G401 (cell line): ENCODE results near the gene ZNF462. TPM values are rescaled to one million over a fixed set of nuclear protein-coding genes. Genes with fewer than 3 reads are reported as not detected.
"Not testable (repeated sequence)": the region's sequence is repeated elsewhere in the genome, so short reads cannot be mapped to it uniquely, and the experiment has no call there.

ENCODE experiments used
- DNase-seq: peaks from one replicate; pipeline ENCODE4 v3.0.0-alpha.2; 2015; ENCODE audit warnings: low spot score
- in situ Hi-C: cut with HindIII; loops from 2 replicates; pipeline ENCODE4 v1.10.0; 2016; ENCODE audit warnings: low sequenced_read_pairs, mixed read lengths
- total RNA-seq: library from RNA; depleted of rRNA; stranded (reverse); fragments of >200 nt; shearing (Covaris generic); gene quantifications from 2 replicates; pipeline ENCODE4 v1.2.3, GENCODE V29; 2014

The ZNF462 gene
- total RNA-seq, 1 experiment from 2014 or later: 0.20 TPM

GRCh38 chr9:106974341-106974740 is 111.4 kb downstream of the ZNF462 start:
- in situ Hi-C loops: no loop called here
- DNase-seq: no peak

- no peak for DNase-seq
- in situ Hi-C loops: no loop called here
Observed at GRCh38 chr9:106976772-106977171, 113.8 kb downstream of the ZNF462 start.

- no peak for DNase-seq
- in situ Hi-C loops: no loop called here
Observed at GRCh38 chr9:106980551-106981101, 117.7 kb downstream of the ZNF462 start.

- in situ Hi-C loops: no loop called here
- DNase-seq: no peak
Observed at GRCh38 chr9:106981396-106982287, 118.7 kb downstream of the ZNF462 start.

- in situ Hi-C loops: no loop called here
- DNase-seq: no peak
Observed at GRCh38 chr9:106982636-106983035, 119.7 kb downstream of the ZNF462 start.

GRCh38 chr9:106983346-106983745 is 120.4 kb downstream of the ZNF462 start:
- in situ Hi-C loops: no loop called here

GRCh38 chr9:106989904-106990303 is 126.9 kb downstream of the ZNF462 start:
- in situ Hi-C loops, DNase-seq: not testable (repeated sequence)

More at GRCh38 chr9:106983346-106983745, 120.4 kb downstream of the ZNF462 start:
- DNase-seq: no peak

- no peak for DNase-seq
- in situ Hi-C loops: no loop called here
Observed at GRCh38 chr9:106992186-106992585, 129.2 kb downstream of the ZNF462 start.

GRCh38 chr9:106993603-106994002 is 130.6 kb downstream of the ZNF462 start:
- in situ Hi-C loops: no loop called here
- DNase-seq: no peak

GRCh38 chr9:106994463-106994862 is 131.5 kb downstream of the ZNF462 start:
- in situ Hi-C loops: no loop called here
- no peak for DNase-seq

- in situ Hi-C loops: no loop called here
- DNase-seq: no peak
Observed at GRCh38 chr9:107000218-107000617, 137.3 kb downstream of the ZNF462 start.

GRCh38 chr9:107005201-107005600 is 142.2 kb downstream of the ZNF462 start:
- DNase-seq: no peak
- in situ Hi-C loops: no loop called here

GRCh38 chr9:107007402-107007801 is 144.4 kb downstream of the ZNF462 start:
- no peak for DNase-seq
- in situ Hi-C loops: no loop called here

GRCh38 chr9:107008011-107008410 is 145.0 kb downstream of the ZNF462 start:
- DNase-seq: peak; percentile 50
- in situ Hi-C loops: no loop called here

- in situ Hi-C loops: no loop called here
- DNase-seq: no peak
Observed at GRCh38 chr9:107008447-107008846, 145.5 kb downstream of the ZNF462 start.

GRCh38 chr9:107016383-107016782 is 153.4 kb downstream of the ZNF462 start:
- DNase-seq: no peak
- in situ Hi-C loops: no loop called here

- in situ Hi-C loops: no loop called here
Observed at GRCh38 chr9:107018861-107019545, 156.0 kb downstream of the ZNF462 start.

GRCh38 chr9:107020040-107020530 is 157.1 kb downstream of the ZNF462 start:
- no peak for DNase-seq
- in situ Hi-C loops: no loop called here

More at GRCh38 chr9:107018861-107019545, 156.0 kb downstream of the ZNF462 start:
- DNase-seq: no peak

- in situ Hi-C loops: no loop called here
- DNase-seq: no peak
Observed at GRCh38 chr9:107024193-107024592, 161.2 kb downstream of the ZNF462 start.
